ENCODE measurements around the gene LYRM9. TPM values are rescaled to one million over a fixed set of nuclear protein-coding genes. Genes with fewer than 3 reads are reported as not detected.

LYRM9 gene
- total and polyA plus RNA-seq, 4 donors: 7.0 to 15.3 (median 8.8) TPM

GRCh38 chr17:27872776-27873175, 20.4 kb downstream of the LYRM9 start:
- H3K9me3 ChIP-seq (ENCODE audit: control insufficient read depth in 4 of 4, insufficient read depth in 3 of 4, low read length in 3 of 4): peaks cover 0 to 2% (median 0%) of the 10 kb centered on the region in 4 donors
- H3K27ac ChIP-seq (ENCODE audit: low read depth in 1 of 2, low read length in 1 of 2): no peak overlapping the region
- H3K27me3 ChIP-seq (ENCODE audit: control insufficient read depth in 3 of 3, insufficient read depth in 3 of 3, low read length in 2 of 3): no peaks in the 10 kb centered on the region
- ATAC-seq (ENCODE audit: insufficient read depth, low FRiP score) (no peak), DNase-seq (no peak)
- H3K9ac ChIP-seq (ENCODE audit: insufficient read depth in 1 of 2, low read length in 2 of 2): no peak overlapping the region
- H3K4me3 ChIP-seq: no peak overlapping the region
- no peaks in the 10 kb centered on the region for H3K4me1 ChIP-seq (ENCODE audit: control insufficient read depth in 5 of 5, insufficient read depth in 5 of 5, low read length in 5 of 5)
- 96% methylated on average over 3 of the region's 3 CpGs for WGBS, 2 donors
- peaks cover 0 to 5% (median 3%) of the 10 kb centered on the region in 4 donors for H3K36me3 ChIP-seq (ENCODE audit: control insufficient read depth in 4 of 4, insufficient read depth in 4 of 4, low read length in 4 of 4)
- TF ChIP-seq CTCF (IDR thresholded peaks at IDR 0.05; ENCODE audit: control extremely low read depth, extremely low read depth): no peak

- no peak for ATAC-seq (ENCODE audit: insufficient read depth, low FRiP score)
- Histone ChIP-seq H3K27me3 (ENCODE audit: control insufficient read depth in 3 of 3, insufficient read depth in 3 of 3, low read length in 2 of 3) (no peaks in the 10 kb centered on the region), H3K4me1 (ENCODE audit: control insufficient read depth in 5 of 5, insufficient read depth in 5 of 5, low read length in 5 of 5) (no peaks in the 10 kb centered on the region), H3K36me3 (ENCODE audit: control insufficient read depth in 4 of 4, insufficient read depth in 4 of 4, low read length in 4 of 4) (peaks cover 0 to 3% (median 0%) of the 10 kb centered on the region in 4 donors), H3K9ac (ENCODE audit: insufficient read depth in 1 of 2, low read length in 2 of 2) (no peak overlapping the region), H3K9me3 (ENCODE audit: control insufficient read depth in 4 of 4, insufficient read depth in 3 of 4, low read length in 3 of 4) (peaks cover 0 to 2% (median 0%) of the 10 kb centered on the region in 4 donors), H3K27ac (ENCODE audit: low read depth in 1 of 2, low read length in 1 of 2) (no peak overlapping the region), H3K4me3 (no peak overlapping the region)
- no peak for DNase-seq
- WGBS, 2 donors: 73 to 83% methylated on average over 2 of the region's 2 CpGs
- no peak for TF ChIP-seq CTCF (IDR thresholded peaks at IDR 0.05; ENCODE audit: control extremely low read depth, extremely low read depth)
Measured at GRCh38 chr17:27871407-27871806, 21.8 kb downstream of the LYRM9 start.

GRCh38 chr17:27870345-27870744, 22.8 kb downstream of the LYRM9 start:
- Histone ChIP-seq H3K36me3 (ENCODE audit: control insufficient read depth in 4 of 4, insufficient read depth in 4 of 4, low read length in 4 of 4) (peaks cover 0 to 3% (median 0%) of the 10 kb centered on the region in 4 donors), H3K9me3 (ENCODE audit: control insufficient read depth in 4 of 4, insufficient read depth in 3 of 4, low read length in 3 of 4) (peaks cover 0 to 2% (median 0%) of the 10 kb centered on the region in 4 donors), H3K4me3 (no peak overlapping the region), H3K27me3 (ENCODE audit: control insufficient read depth in 3 of 3, insufficient read depth in 3 of 3, low read length in 2 of 3) (no peaks in the 10 kb centered on the region), H3K27ac (ENCODE audit: low read depth in 1 of 2, low read length in 1 of 2) (no peak overlapping the region), H3K9ac (ENCODE audit: insufficient read depth in 1 of 2, low read length in 2 of 2) (no peak overlapping the region), H3K4me1 (ENCODE audit: control insufficient read depth in 5 of 5, insufficient read depth in 5 of 5, low read length in 5 of 5) (no peaks in the 10 kb centered on the region)
- WGBS, 2 donors: 93 to 100% methylated on average over 2 of the region's 2 CpGs
- DNase-seq: no peak
- no peak for TF ChIP-seq CTCF (IDR thresholded peaks at IDR 0.05; ENCODE audit: control extremely low read depth, extremely low read depth)
- ATAC-seq (ENCODE audit: insufficient read depth, low FRiP score): no peak

- TF ChIP-seq CTCF (IDR thresholded peaks at IDR 0.05; ENCODE audit: control extremely low read depth, extremely low read depth): no peak
- H3K36me3 ChIP-seq (ENCODE audit: control insufficient read depth in 4 of 4, insufficient read depth in 4 of 4, low read length in 4 of 4): peaks cover 0 to 3% (median 0%) of the 10 kb centered on the region in 4 donors
- H3K9ac ChIP-seq (ENCODE audit: insufficient read depth in 1 of 2, low read length in 2 of 2): no peak overlapping the region
- H3K27me3 ChIP-seq (ENCODE audit: control insufficient read depth in 3 of 3, insufficient read depth in 3 of 3, low read length in 2 of 3): no peaks in the 10 kb centered on the region
- ATAC-seq (ENCODE audit: insufficient read depth, low FRiP score) (no peak), DNase-seq (no peak)
- H3K4me3 ChIP-seq: no peak overlapping the region
- no peak overlapping the region for H3K27ac ChIP-seq (ENCODE audit: low read depth in 1 of 2, low read length in 1 of 2)
- peaks cover 0 to 2% (median 0%) of the 10 kb centered on the region in 4 donors for H3K9me3 ChIP-seq (ENCODE audit: control insufficient read depth in 4 of 4, insufficient read depth in 3 of 4, low read length in 3 of 4)
- WGBS, 2 donors: 88 to 96% methylated on average over 8 of the region's 8 CpGs
- H3K4me1 ChIP-seq (ENCODE audit: control insufficient read depth in 5 of 5, insufficient read depth in 5 of 5, low read length in 5 of 5): no peaks in the 10 kb centered on the region
Measured at GRCh38 chr17:27868565-27868964, 24.6 kb downstream of the LYRM9 start.
